ENCODE data around the gene ECEL1.
"Not testable (repeated sequence)": the region's sequence is repeated elsewhere in the genome, so short reads cannot be mapped to it uniquely, and the experiment has no call there.

ECEL1 gene

GRCh38 chr2:232487385-232488096 lies at the start of gene ECEL1:
Gene ECEL1 (minus strand): TSS chr2:232487834. CDS start chr2:232486653, 1,181 bp downstream.
- DNase-seq, result no peak

- no peak for DNase-seq
These were observed 49.4 kb upstream of the ECEL1 start for GRCh38 chr2:232537079-232537478.

- no peak for DNase-seq
These were observed 48.3 kb upstream of the ECEL1 start for GRCh38 chr2:232535761-232536530.

GRCh38 chr2:232534940-232535651 lies 47.5 kb upstream of the ECEL1 start:
- DNase-seq, result no peak

- DNase-seq, result no peak
These were observed 46.5 kb upstream of the ECEL1 start for GRCh38 chr2:232533944-232534710.

- not testable (repeated sequence) for DNase-seq
These were observed 45.2 kb upstream of the ECEL1 start for GRCh38 chr2:232532821-232533220.

GRCh38 chr2:232532419-232532818 lies 44.8 kb upstream of the ECEL1 start:
- peak; percentile 78 for DNase-seq

- no peak for DNase-seq
These were observed 43.1 kb upstream of the ECEL1 start for GRCh38 chr2:232530626-232531260.

GRCh38 chr2:232529806-232530547 lies 42.3 kb upstream of the ECEL1 start:
- no peak for DNase-seq

- no peak for DNase-seq
These were observed 41.3 kb upstream of the ECEL1 start for GRCh38 chr2:232528746-232529460.

GRCh38 chr2:232527905-232528470 lies 40.4 kb upstream of the ECEL1 start:
- no peak for DNase-seq

- DNase-seq, result no peak
These were observed 38.8 kb upstream of the ECEL1 start for GRCh38 chr2:232526372-232526941.

GRCh38 chr2:232525791-232526371 lies 38.2 kb upstream of the ECEL1 start, which contains the start of gene CHRND:
Gene CHRND (plus strand): TSS chr2:232526160. CDS start chr2:232526216, 56 bp downstream.
- peak; percentile 55 for DNase-seq

- no peak for DNase-seq
These were observed 37.6 kb upstream of the ECEL1 start for GRCh38 chr2:232525199-232525598.

GRCh38 chr2:232524771-232525170 lies 37.1 kb upstream of the ECEL1 start:
- no peak for DNase-seq

- DNase-seq, result peak; percentile 28
These were observed 36.3 kb upstream of the ECEL1 start for GRCh38 chr2:232523682-232524597.

- DNase-seq, result no peak
These were observed 35.7 kb upstream of the ECEL1 start for GRCh38 chr2:232523402-232523681.

GRCh38 chr2:232522623-232523401 lies 35.2 kb upstream of the ECEL1 start:
- DNase-seq, result no peak

Data from NCI-H2171 treated with DMSO at 0.1 percent for 48 hours (cell line).